OCI-LY7 (cell line): Measurements from ENCODE around the gene ITGA3. TPM values are rescaled to one million over a fixed set of nuclear protein-coding genes. Genes with fewer than 3 reads are reported as not detected.

Source experiments
- BruUV-seq: library from RNA; stranded (reverse); fragments of 400-500 nt; replicated peaks from 2 replicates; lab custom pipeline; 2021; lab: Mats Ljungman, UMichigan
- CTCF ChIA-PET: fragments of 300-600 bp; sonication (Branson Sonifier 250); formaldehyde crosslinking; loops from one replicate; lab custom pipeline; 2022; ENCODE audit warnings: antibody characterized with exemption; ENCODE audit not compliant: unreplicated experiment; lab: Charles Lee
- POLR2A ChIA-PET: fragments of 300-600 bp; sonication (Branson Sonifier 250); formaldehyde crosslinking; loops from one replicate; lab custom pipeline; 2022; ENCODE audit warnings: antibody characterized with exemption; lab: Charles Lee
- DNase-seq: peaks from one replicate; pipeline ENCODE4 v3.0.0-alpha.2; 2015; ENCODE audit warnings: low spot score
- H2AFZ ChIP-seq: fragments of 200-600 bp; sonication (generic), shearing (Covaris generic); 2 replicates; pipeline ENCODE4 v1.6.1; 2014; ENCODE audit warnings: mild to moderate bottlenecking, antibody characterized with exemption, low read length, moderate library complexity
- H3K27ac ChIP-seq: fragments of 200-600 bp; sonication (generic); 2 replicates; pipeline ENCODE4 v1.5.1; 2014; ENCODE audit warnings: mixed run types, low read depth, mild to moderate bottlenecking, moderate library complexity, low read length, inconsistent platforms; ENCODE audit not compliant: poor library complexity, severe bottlenecking
- H3K36me3 ChIP-seq: fragments of 200-600 bp; sonication (generic); 2 replicates; pipeline ENCODE4 v1.6.1; 2014; ENCODE audit warnings: mild to moderate bottlenecking, antibody characterized with exemption, low read length, moderate library complexity, mixed read lengths; ENCODE audit not compliant: insufficient read depth
- H3K4me1 ChIP-seq: fragments of 200-600 bp; sonication (generic); 2 replicates; pipeline ENCODE4 v1.5.1; 2014; ENCODE audit warnings: mild to moderate bottlenecking, low read length; ENCODE audit not compliant: insufficient read depth, poor library complexity, severe bottlenecking
- H3K4me2 ChIP-seq: fragments of 200-600 bp; sonication (generic); 2 replicates; pipeline ENCODE4 v1.6.1; 2014; ENCODE audit warnings: mild to moderate bottlenecking, low read length
- H3K4me3 ChIP-seq: fragments of 200-600 bp; sonication (generic); 2 replicates; pipeline ENCODE4 v1.5.1; 2014; ENCODE audit warnings: mild to moderate bottlenecking, low read depth, low read length; ENCODE audit not compliant: poor library complexity, severe bottlenecking
- H3K79me2 ChIP-seq: fragments of 200-600 bp; sonication (generic); 2 replicates; pipeline ENCODE4 v1.6.1; 2016; ENCODE audit warnings: low read depth, mild to moderate bottlenecking, low read length, moderate library complexity, mixed read lengths; ENCODE audit not compliant: insufficient read depth
- H3K9me2 ChIP-seq: fragments of 200-600 bp; sonication (generic); 2 replicates; pipeline ENCODE4 v1.6.1; 2016; ENCODE audit warnings: mild to moderate bottlenecking, low read length, mixed read lengths; ENCODE audit not compliant: insufficient read depth
- H3K9me3 ChIP-seq: fragments of 200-600 bp; sonication (generic); 2 replicates; pipeline ENCODE4 v1.6.1; 2014; ENCODE audit warnings: mild to moderate bottlenecking, mixed run types, low read length, mixed read lengths
- H4K20me1 ChIP-seq: fragments of 200-600 bp; sonication (generic); 2 replicates; pipeline ENCODE4 v1.6.1; 2014; ENCODE audit warnings: mild to moderate bottlenecking, antibody characterized with exemption, low read length, moderate library complexity, mixed read lengths; ENCODE audit not compliant: insufficient read depth
- EZH2phosphoT487 ChIP-seq: fragments of 200-600 bp; sonication (generic); IDR thresholded peaks from 2 replicates; pipeline ENCODE4 v1.6.1; 2018; ENCODE audit warnings: low read depth, borderline replicate concordance, mild to moderate bottlenecking, mixed run types, antibody characterized with exemption, low read length, moderate library complexity, mixed read lengths
- intact Hi-C: fragments of 100-400 bp; cut with micrococcal nuclease; formaldehyde crosslinking; loops from one replicate; pipeline ENCODE4 v1.10.0; 2022; ENCODE audit not compliant: unreplicated experiment
- total RNA-seq, 2 experiments: library from RNA; depleted of rRNA in 1 of 2; stranded (reverse); fragments of >200 nt in 1 of 2; shearing (Covaris generic) in 1 of 2; gene quantifications; 2 replicates each; pipeline ENCODE4 v1.2.3, GENCODE V29; 2014 to 2022
- TF ChIP-seq, protein P1 (sequence below): fragments of 200-600 bp; sonication (generic); conservative IDR thresholded peaks from 2 replicates; pipeline ENCODE4 v1.5.1; 2014; ENCODE audit warnings: mild to moderate bottlenecking, antibody characterized with exemption, low read length, moderate library complexity, mixed read lengths

ITGA3 gene
- total RNA-seq, 2 experiments from 2014 or later = 15.2 to 30.7 TPM

GRCh38 chr17:50067996-50068395 lies 12.1 kb downstream of the ITGA3 start:
- ChIA-PET CTCF (interaction anchor here (0.5 kb wide), 1 partner anchor 92 kb away, joined by 3 read pairs; no protein-coding TSS in a partner anchor), POLR2A (no interaction called here)
- Histone ChIP-seq H3K4me1 (peaks cover 15% of the 10 kb centered on the region), H3K4me2 (no peak overlapping the region), H3K36me3 (peaks cover 36% of the 10 kb centered on the region), H4K20me1 (no peaks in the 10 kb centered on the region), H3K9me3 (no peaks in the 10 kb centered on the region), H3K27ac (no peak overlapping the region), H3K79me2 (no peaks in the 10 kb centered on the region), H3K4me3 (no peak overlapping the region), H2AFZ (no peak overlapping the region), H3K9me2 (no peaks in the 10 kb centered on the region)
- DNase-seq = no peak
- TF ChIP-seq, protein P1, sequence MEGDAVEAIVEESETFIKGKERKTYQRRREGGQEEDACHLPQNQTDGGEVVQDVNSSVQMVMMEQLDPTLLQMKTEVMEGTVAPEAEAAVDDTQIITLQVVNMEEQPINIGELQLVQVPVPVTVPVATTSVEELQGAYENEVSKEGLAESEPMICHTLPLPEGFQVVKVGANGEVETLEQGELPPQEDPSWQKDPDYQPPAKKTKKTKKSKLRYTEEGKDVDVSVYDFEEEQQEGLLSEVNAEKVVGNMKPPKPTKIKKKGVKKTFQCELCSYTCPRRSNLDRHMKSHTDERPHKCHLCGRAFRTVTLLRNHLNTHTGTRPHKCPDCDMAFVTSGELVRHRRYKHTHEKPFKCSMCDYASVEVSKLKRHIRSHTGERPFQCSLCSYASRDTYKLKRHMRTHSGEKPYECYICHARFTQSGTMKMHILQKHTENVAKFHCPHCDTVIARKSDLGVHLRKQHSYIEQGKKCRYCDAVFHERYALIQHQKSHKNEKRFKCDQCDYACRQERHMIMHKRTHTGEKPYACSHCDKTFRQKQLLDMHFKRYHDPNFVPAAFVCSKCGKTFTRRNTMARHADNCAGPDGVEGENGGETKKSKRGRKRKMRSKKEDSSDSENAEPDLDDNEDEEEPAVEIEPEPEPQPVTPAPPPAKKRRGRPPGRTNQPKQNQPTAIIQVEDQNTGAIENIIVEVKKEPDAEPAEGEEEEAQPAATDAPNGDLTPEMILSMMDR = no peak
- no peak for TF ChIP-seq EZH2phosphoT487
- intact Hi-C loops = no loop called here
- no TSS peak for BruUV-seq

DNA sequence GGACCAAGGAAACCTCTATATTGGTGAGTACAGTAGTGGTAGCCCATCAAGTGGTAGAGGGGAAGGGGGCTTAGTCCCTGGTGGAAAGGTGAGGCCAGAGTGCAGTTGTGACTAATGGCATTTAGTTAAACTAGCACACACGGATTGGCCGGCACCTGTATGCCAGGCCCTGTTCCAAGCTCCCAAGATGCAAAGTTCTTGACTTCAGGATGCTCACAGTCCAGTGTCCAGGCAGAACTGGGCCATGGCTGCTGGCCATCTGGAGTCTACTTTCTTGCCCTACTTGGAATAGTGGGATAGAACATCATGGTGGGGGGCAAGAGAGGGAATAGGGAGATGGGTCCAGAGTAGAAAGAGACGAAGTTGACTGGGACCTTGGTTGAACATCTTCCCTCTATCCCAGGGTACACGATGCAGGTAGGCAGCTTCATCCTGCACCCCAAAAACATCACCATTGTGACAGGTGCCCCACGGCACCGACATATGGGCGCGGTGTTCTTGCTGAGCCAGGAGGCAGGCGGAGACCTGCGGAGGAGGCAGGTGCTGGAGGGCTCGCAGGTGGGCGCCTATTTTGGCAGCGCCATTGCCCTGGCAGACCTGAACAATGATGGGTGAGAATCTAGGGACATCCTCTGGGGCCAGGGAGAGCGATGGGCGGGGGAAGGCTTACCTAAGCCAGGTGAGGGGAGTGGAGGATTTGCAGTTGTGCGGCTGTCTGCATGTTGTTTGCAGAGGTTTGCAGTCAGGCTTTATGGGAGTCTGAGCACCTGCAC lies 15.2 kb downstream of the ITGA3 start:
- no peak overlapping the region for H3K4me3 ChIP-seq
- H3K9me3 ChIP-seq = no peaks in the 10 kb centered on the region
- ChIA-PET CTCF (no interaction called here), POLR2A (interaction anchor here (0.5 kb wide), 1 partner anchor 129 kb away, joined by 7 read pairs; no protein-coding TSS in a partner anchor)
- DNase-seq = no peak
- no peak overlapping the region for H3K27ac ChIP-seq
- intact Hi-C loops = no loop called here
- no peak overlapping the region for H2AFZ ChIP-seq
- H3K4me1 ChIP-seq = peaks cover 17% of the 10 kb centered on the region
- BruUV-seq = no TSS peak
- H3K4me2 ChIP-seq = no peak overlapping the region
- no peaks in the 10 kb centered on the region for H3K9me2 ChIP-seq
- no peaks in the 10 kb centered on the region for H3K79me2 ChIP-seq
- H4K20me1 ChIP-seq = no peaks in the 10 kb centered on the region
- H3K36me3 ChIP-seq = peaks cover 36% of the 10 kb centered on the region
- no peak for TF ChIP-seq EZH2phosphoT487
- TF ChIP-seq, protein P1 = no peak

DNA sequence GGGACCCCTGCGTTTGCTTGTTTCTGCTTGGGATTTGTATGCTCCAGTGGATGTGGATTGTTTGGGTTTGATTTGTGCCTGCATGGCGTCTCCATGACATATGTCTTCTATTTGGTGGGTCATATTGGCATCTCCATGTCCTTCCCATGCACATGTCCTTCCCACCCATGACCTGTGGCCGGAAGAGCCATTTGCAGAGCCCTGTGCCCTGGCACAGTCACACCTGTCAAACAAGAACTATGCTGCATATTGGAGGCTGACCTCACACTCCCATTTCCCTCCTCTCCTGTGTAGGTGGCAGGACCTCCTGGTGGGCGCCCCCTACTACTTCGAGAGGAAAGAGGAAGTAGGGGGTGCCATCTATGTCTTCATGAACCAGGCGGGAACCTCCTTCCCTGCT lies 15.8 kb downstream of the ITGA3 start:
- Histone ChIP-seq H4K20me1 (no peaks in the 10 kb centered on the region), H3K4me2 (peak overlapping the region; percentile 28), H3K79me2 (no peaks in the 10 kb centered on the region), H3K4me3 (no peak overlapping the region), H2AFZ (no peak overlapping the region), H3K9me2 (no peaks in the 10 kb centered on the region), H3K9me3 (no peaks in the 10 kb centered on the region), H3K36me3 (peaks cover 36% of the 10 kb centered on the region), H3K4me1 (peaks cover 17% of the 10 kb centered on the region), H3K27ac (peak overlapping the region; percentile 46)
- TF ChIP-seq, protein P1 = no peak
- no peak for TF ChIP-seq EZH2phosphoT487
- ChIA-PET CTCF (no interaction called here), POLR2A (no interaction called here)
- no peak for DNase-seq
- intact Hi-C loops = no loop called here
- BruUV-seq = no TSS peak
